Lower leg skin (tissue), 3 donors: ENCODE measurements around the gene MKLN1.

Experiments used
- POLR2A ChIP-seq, 2 donors: fragments of 450-650 bp; IDR thresholded peaks; one replicate each; pipeline ENCODE4 v1.6.1; 2016 to 2017; ENCODE audit warnings: antibody characterized with exemption in 2 of 2, mild to moderate bottlenecking in 1 of 2, moderate library complexity in 1 of 2
- TF ChIP-seq, protein P1 (sequence below), 3 donors: fragments of 450-650 bp; IDR thresholded peaks; one replicate each; pipeline ENCODE4 v1.5.1; 2016; ENCODE audit warnings: antibody characterized with exemption in 3 of 3, mild to moderate bottlenecking in 3 of 3, moderate library complexity in 2 of 3

DNA sequence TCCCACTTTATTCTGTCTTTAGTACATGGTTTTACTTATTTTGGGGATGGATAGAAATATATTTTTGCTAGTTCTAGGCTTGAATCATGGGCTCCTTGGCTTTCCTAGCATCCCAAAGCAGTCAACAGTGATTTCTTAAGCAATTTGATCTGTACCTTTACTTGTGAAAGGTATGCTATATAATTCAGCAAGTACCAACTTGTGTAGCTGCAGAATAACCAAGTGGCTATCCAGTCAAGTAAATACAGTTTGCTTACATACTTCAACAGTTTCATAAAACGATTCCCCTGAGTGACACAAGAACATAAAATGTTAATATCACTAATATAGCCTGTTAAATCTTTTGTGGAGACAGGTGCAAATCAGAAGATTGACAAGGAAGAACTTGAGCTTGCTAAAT is 161.5 kb downstream of the MKLN1 start:
- TF ChIP-seq, protein P1, sequence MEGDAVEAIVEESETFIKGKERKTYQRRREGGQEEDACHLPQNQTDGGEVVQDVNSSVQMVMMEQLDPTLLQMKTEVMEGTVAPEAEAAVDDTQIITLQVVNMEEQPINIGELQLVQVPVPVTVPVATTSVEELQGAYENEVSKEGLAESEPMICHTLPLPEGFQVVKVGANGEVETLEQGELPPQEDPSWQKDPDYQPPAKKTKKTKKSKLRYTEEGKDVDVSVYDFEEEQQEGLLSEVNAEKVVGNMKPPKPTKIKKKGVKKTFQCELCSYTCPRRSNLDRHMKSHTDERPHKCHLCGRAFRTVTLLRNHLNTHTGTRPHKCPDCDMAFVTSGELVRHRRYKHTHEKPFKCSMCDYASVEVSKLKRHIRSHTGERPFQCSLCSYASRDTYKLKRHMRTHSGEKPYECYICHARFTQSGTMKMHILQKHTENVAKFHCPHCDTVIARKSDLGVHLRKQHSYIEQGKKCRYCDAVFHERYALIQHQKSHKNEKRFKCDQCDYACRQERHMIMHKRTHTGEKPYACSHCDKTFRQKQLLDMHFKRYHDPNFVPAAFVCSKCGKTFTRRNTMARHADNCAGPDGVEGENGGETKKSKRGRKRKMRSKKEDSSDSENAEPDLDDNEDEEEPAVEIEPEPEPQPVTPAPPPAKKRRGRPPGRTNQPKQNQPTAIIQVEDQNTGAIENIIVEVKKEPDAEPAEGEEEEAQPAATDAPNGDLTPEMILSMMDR (IDR thresholded peaks at IDR 0.05): no peak
- TF ChIP-seq POLR2A (IDR thresholded peaks at IDR 0.05): no peak
